Gastrocnemius medialis (tissue), 4 donors: Measurements from ENCODE around the gene RASSF8.

Source experiments
- CTCF ChIP-seq, 5 experiments: fragments of 450-650 bp in 3 of 5; fragments of 200-600 bp in 2 of 5; sonication (generic) in 2 of 5; IDR thresholded peaks in 4 of 5; conservative IDR thresholded peaks in 1 of 5; 1 replicate in 4 of 5; 2 replicates in 1 of 5; pipeline ENCODE4 v1.5.1; 2016 to 2019; ENCODE audit warnings: antibody characterized with exemption in 5 of 5, mild to moderate bottlenecking in 3 of 5, moderate library complexity in 3 of 5
- POLR2A ChIP-seq, 2 donors: fragments of 450-650 bp; IDR thresholded peaks; one replicate each; pipeline ENCODE4 v1.6.1; 2017; ENCODE audit warnings: antibody characterized with exemption in 2 of 2, mild to moderate bottlenecking in 2 of 2, moderate library complexity in 2 of 2

- no peak for TF ChIP-seq CTCF (IDR thresholded peaks at IDR 0.05 in 4 of 5, conservative IDR thresholded peaks at IDR 0.05 in 1 of 5)
- TF ChIP-seq POLR2A (IDR thresholded peaks at IDR 0.05) = no peak
These were observed 63.1 kb downstream of the RASSF8 start for GRCh38 chr12:26021534-26021933.
